Measurements from ENCODE around the gene OR6S1.
A peak's percentile ranks its signal among the peaks of the same experiment; 100 is the strongest.
"Not testable (repeated sequence)": the region's sequence is repeated elsewhere in the genome, so short reads cannot be mapped to it uniquely, and the experiment has no call there.

OR6S1 gene

DNA sequence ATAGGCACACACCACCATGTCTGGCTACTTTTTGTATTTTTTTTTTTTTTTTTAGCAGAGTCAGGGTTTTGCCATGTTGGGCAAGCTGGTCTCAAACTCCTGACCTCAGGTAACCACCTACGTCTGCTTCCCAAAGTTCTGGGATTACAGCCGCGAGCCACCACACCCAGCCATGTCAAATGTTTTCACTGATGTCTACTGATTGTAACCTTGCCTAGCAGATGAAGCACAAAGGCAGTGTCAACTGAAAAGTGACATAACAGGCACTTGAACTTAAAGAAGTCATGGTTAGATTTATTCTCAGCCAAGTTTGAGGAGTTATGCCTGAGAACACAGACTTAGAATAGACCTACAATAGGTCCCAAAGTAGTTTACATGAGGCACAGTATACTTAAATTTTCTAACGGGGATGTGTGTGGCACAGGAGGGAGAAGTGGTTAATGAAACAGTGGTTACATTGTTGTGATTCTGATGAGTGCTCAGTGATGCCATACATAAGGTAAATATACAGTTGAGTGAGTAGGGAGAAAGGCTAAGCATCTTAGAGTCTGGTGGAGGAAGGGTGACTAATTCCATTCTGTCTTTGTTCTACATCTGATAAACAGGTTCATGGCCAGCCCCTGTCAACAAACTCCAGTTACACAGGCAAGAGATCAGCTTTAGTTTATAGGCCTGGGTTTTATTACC lies 30.2 kb upstream of the OR6S1 start:
- no peak for DNase-seq (ENCODE audit: low read depth in 1 of 2, low spot score in 1 of 2)

DNA sequence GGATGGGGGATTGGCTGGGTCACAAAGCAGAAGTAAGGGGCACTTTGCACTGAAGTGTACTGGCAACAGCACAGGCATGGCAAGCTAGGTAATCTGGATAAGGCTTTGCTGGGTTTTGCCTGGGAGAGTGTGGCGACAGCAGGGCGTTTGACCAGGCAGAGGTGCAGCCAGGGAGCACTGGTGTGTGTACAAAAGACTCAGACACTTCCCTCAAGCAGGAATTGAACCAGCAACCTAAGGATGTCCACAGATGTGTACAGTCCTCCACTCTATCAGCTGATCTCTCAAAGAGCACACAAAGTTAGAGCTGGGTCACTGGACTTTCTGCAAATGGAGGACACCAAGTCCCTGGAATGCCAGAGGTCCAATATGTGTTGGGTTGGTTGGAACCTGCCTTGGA lies 27.5 kb upstream of the OR6S1 start:
- DNase-seq (ENCODE audit: low read depth in 1 of 2, low spot score in 1 of 2): no peak

DNA sequence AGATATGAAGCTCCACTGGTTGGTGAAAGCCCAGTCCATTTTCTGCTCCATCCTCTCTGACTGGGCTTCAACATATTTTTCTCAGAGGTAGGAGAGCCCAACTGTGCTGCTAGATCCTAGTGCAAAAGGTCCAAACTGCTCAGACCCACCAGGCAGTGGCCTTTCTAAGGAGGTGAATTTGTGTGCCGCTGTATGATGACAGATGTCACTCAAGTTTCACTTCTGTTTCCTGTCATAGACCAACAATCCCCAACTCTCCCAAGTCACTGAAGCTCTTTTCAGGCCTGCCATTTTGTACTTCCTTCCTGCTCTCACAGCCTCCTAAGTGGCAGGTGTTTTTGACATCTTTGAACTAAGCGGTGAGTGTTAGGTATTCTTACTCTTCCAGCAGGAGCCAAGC lies 26.5 kb upstream of the OR6S1 start:
- DNase-seq (ENCODE audit: low read depth in 1 of 2, low spot score in 1 of 2): no peak

- not testable (repeated sequence) for DNase-seq (ENCODE audit: low read depth in 1 of 2, low spot score in 1 of 2)
Observed at GRCh38 chr14:20666400-20666961, 25.0 kb upstream of the OR6S1 start.

DNA sequence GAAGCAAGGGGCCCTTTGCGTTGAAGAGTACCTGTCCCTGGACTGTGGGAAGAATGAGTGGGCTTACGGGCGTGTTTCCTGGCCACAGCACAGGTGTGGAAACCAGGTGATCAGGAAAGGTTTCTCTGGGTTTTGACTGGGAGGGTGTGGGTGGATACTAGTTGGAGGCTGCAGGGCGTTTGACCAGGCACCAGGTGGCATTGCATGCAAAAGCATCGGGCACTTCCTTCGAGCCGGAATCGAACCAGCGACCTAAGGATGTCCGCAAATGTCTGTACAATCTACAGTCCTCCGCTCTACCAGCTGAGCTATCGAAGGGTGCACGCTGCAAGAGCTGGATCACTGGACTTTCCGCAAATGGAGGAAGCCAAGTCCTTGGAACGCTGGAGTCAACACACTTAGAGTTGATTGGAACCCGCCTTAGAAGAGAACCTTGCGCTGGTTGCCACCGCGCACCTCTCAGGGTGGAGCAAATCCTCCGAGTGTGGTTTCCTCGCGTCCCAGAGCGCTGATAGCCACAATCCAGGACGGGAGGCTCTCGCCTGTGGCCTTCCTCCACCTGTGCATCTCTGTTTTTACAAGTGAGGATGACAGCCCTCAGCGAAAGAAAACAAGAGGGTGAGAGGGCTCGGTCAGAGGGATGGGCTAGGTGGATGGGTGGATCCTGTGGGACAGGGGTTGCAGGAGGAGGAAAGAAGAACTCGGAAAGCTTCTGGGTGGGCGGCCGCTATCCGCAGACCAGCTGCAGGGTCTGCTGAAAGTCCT lies 21.7 kb upstream of the OR6S1 start:
- peak; percentile 51 to 56 for DNase-seq (ENCODE audit: low read depth in 1 of 2, low spot score in 1 of 2)

DNA sequence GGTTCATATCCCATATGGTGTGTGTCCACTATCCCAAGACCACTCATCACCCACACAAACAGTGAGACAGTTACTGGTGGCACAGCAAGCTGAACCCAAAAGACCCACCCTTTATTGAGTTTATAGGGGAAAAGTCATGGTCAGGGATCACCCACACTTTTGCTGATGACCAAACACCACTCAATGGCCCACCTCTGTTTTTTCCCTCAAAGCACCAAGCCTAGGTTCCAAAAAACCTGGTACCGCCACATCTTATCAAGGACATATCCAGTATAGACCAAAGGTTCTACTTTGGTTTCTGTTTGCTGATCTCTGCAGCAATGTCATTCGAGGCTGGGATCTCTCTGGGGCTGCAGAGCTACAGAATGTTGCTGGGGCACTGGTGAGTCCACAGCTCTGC lies 19.7 kb upstream of the OR6S1 start:
- DNase-seq (ENCODE audit: low read depth in 1 of 2, low spot score in 1 of 2): no peak

DNA sequence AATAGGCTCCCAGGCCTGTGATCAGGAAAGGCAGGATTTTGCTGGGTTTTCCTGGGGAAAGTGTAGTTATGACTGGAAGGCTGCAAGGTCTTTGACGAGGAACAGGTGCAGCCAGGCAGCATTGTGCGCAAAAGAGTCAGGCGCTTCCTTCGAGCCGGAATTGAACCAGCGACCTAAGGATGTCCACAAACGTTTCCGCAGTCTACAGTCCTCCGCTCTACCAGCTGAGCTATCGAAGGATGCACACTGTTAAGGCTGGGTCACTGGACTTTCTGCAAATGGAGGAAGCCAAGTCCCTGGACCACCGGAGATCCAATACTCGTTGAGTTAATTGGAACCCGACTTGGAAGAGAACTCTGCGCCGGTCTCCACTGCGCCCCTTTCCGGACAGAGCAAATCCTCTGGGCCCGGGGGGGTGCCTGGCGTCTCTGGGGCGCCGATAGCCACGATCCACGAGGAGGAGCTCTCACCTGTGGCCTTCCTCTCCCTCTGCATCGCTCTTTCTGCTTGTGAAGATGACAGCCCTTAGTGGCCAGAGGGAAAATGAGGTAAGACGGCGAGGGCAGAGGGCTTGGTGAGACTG lies 18.4 kb upstream of the OR6S1 start:
- DNase-seq (ENCODE audit: low read depth in 1 of 2, low spot score in 1 of 2): no peak

DNA sequence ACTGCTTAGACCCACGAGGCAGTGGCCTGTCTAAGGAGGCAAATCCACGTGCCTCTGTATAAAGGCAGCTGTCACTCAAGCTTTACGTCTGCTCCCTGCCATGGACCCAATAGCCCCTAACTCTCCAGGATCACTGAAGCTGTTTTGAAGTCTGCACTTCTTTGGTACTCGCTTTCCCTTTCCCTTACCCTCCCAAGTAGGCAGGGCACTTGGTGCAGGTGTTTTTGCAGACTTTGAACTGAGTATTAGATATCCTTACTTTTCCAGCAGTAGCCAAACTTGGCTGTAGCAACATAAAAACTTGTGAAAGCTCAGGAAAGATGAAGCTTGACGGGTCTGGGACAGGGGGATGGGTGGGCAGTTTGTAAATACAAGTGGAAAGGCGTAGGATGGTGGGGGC lies 17.8 kb upstream of the OR6S1 start:
- no peak for DNase-seq (ENCODE audit: low read depth in 1 of 2, low spot score in 1 of 2)

DNA sequence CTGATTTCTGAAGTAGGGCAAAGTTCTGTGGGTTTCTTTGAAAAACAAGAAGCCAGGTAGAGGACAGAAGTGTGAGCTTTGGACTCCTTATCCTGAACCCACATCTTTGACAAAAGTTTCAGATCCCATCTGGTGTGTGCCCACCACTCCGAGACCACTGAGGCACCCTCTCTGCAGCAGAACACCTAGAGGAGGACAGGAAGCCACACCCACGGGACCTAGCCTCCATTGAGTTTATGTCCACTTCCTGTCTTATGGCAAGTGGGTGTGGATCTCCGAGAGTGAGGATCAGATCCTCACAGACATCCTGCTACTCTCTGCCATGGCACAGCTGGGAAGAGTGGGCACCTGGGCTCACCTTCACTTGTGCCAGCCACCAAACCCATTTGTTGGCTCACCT lies 16.8 kb upstream of the OR6S1 start:
- no peak for DNase-seq (ENCODE audit: low read depth in 1 of 2, low spot score in 1 of 2)

GRCh38 chr14:20657216-20658211 lies 16.0 kb upstream of the OR6S1 start:
- no peak for DNase-seq (ENCODE audit: low read depth in 1 of 2, low spot score in 1 of 2)

- DNase-seq (ENCODE audit: low read depth in 1 of 2, low spot score in 1 of 2): no peak
Observed at GRCh38 chr14:20656274-20656673, 14.8 kb upstream of the OR6S1 start.

- DNase-seq (ENCODE audit: low read depth in 1 of 2, low spot score in 1 of 2): no peak
Observed at GRCh38 chr14:20655851-20656250, 14.4 kb upstream of the OR6S1 start.

DNA sequence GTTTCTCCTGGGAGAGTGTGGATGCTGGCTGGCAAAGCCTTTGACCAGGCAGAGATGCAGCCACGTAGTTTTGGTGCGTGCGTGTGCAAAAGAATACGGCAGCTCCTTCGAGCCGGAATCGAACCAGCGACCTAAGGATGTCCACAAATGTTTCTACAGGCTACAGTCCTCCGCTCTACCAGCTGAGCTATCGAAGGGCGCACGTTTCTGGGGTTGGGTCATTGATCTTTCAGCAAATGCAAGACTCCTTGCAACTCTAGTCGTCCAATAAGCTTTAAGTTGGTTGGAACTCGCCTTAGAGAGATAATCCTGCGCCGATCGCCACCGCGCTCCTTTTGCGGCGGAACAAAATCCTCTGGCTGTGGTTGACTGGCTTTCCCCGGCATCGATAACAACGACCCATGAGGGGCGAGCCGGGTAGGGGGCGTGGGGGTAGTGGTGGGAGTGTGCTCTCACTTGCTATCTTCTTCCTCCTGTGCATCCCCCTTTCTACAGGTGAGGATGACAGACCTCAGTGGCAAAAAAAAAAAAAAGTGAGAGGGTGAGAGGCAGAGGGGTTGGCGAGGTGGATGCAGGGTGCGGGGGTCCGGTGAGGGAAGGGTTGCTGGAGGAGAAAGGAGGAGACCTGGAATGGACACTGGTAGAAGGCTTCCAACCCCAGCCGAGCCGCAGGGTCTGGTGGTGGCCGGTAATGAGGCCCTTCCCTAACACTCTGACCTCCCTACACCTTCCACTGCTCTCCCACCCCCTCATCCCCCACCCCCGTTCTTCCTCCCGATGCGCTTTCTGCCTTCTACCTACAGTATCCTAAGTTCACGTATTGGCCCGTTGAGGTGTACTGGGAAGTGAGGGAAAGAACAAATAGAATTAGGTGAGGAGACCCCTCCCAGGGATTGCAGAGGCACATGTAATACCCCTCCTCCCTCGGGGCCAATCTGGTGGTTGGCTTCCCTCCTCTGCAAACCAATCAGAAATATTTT lies 11.8 kb upstream of the OR6S1 start:
- no peak for DNase-seq (ENCODE audit: low read depth in 1 of 2, low spot score in 1 of 2)

GRCh38 chr14:20645481-20645880 lies 4.0 kb upstream of the OR6S1 start:
- no peak for DNase-seq (ENCODE audit: low read depth in 1 of 2, low spot score in 1 of 2)

DNA sequence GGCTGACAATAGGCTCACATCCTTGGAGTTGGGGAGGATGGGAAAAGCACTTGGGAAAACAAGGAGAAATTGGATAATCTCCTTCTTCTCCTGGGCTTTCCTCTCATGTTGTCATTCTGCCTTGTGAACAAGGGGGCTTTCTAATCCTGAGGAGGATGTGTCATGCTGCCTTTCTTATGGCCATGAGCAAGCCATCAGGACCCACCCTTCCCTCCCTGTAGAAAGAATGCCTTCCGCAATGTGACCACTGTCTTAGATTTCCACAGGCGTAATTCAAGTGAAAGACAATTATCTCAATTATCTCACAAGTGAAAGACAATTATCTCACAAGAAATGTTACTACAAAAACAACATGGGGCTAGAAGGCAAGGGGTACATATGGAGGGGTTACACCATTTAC lies 3.0 kb upstream of the OR6S1 start:
- no peak for DNase-seq (ENCODE audit: low read depth in 1 of 2, low spot score in 1 of 2)

- DNase-seq (ENCODE audit: low read depth in 1 of 2, low spot score in 1 of 2): not testable (repeated sequence)
Observed at GRCh38 chr14:20642755-20643154, 1.3 kb upstream of the OR6S1 start.

DNA sequence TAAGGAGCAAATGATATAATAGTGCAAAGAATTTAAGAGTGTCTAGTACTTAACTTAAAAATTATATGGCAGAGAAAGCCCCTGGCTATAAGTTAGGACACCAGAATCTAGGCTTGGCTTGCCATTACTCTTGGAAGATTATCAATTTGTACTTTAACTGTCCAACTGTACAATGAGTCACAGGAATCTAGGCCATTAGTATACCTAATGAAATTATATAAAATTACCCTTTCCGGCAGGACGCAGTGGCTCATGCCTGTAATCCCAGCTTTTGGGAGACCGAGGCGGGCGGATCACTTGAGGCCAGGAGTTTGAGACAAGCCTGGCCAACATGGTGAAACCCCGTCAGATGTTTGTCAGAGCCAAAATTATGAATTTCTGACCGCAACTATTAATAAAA lies 691 bp upstream of the OR6S1 start:
- no peak for DNase-seq (ENCODE audit: low read depth in 1 of 2, low spot score in 1 of 2)

DNA sequence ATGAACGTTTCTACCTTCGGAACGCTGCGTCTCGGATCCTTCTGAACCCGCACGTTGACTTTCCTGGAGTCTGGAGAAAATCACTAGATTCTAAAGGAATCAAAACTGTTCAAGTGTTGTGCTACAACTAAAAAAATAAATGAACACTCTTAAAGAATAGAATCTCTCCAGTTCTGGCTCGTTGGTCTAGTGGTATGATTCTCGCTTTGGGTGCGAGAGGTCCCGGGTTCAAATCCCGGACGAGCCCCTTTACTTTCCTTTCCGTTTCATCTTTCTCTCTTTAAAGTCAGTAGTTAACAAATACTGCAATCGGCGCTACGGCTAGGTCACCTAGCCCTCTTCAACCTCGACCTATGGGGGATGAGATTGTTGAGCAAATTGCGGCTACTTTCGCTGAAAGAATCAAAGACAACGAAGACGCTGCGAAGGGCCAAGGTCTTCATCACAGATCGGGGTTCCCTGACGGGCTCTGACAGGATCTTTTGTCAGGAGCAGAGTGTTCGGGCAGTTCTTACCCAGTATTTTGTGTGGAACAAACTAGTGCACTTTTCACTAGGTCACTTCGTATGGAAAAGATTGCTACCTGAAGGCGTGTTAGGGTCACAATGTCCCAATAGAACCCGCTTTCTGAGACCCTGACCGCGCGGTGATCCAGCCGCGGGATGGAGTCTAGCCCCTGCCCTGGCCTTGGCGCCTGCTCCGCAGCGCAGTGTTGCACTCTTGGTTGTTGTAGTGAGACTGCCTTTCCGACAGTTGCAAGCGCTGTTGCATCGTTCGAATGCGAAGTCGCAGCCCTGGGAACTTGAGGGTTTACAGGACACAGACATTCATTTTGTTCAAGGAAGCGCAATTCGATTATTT lies 8.4 kb downstream of the OR6S1 start:
- peak in 1 of 2 donors; percentile 50 for DNase-seq (ENCODE audit: low read depth in 1 of 2, low spot score in 1 of 2)

- no peak for DNase-seq (ENCODE audit: low read depth in 1 of 2, low spot score in 1 of 2)
Observed at GRCh38 chr14:20632448-20632830, 9.1 kb downstream of the OR6S1 start.

Measured in stimulated activated CD4-positive, alpha-beta T cell treated with anti-CD3 and anti-CD28 coated beads, Interleukin-15, amount 100 ng/mL, for 1 hour (primary cell).